ENCODE results near the gene GLRX5.

- TF ChIP-seq RARB (CRISPR knock-in tag; IDR thresholded peaks at IDR 0.05) (no peak), POLR2A (IDR thresholded peaks at IDR 0.05; ENCODE audit: low read length) (no peak), CEBPB (IDR thresholded peaks at IDR 0.05) (no peak), KDM1A (IDR thresholded peaks at IDR 0.05; ENCODE audit: low read depth) (no peak)
Observed at GRCh38 chr14:95562892-95563685, 28.2 kb downstream of the GLRX5 start.
